ENCODE results near the gene VKORC1.
"Not testable (repeated sequence)": the region's sequence is repeated elsewhere in the genome, so short reads cannot be mapped to it uniquely, and the experiment has no call there.

The VKORC1 gene

GRCh38 chr16:31114468-31114867, 19.9 kb upstream of the VKORC1 start:
- ATAC-seq, result no peak
- H3K4me3 Mint-ChIP-seq, result no peak overlapping the region
- peak overlapping the region; percentile 60 for H3K27ac Mint-ChIP-seq
- H3K4me1 Mint-ChIP-seq, result peaks cover 45% of the 10 kb centered on the region
- no peaks in the 10 kb centered on the region for H3K9me3 Mint-ChIP-seq
- H3K36me3 Mint-ChIP-seq, result peaks cover 24% of the 10 kb centered on the region
- H3K27me3 Mint-ChIP-seq, result no peaks in the 10 kb centered on the region

- ATAC-seq, result no peak
- Mint-ChIP-seq H3K9me3 (no peaks in the 10 kb centered on the region), H3K36me3 (peaks cover 26% of the 10 kb centered on the region)
Observed at GRCh38 chr16:31113121-31114120, 18.8 kb upstream of the VKORC1 start.

GRCh38 chr16:31112711-31113110, 18.1 kb upstream of the VKORC1 start:
- Mint-ChIP-seq H3K27me3 (no peaks in the 10 kb centered on the region), H3K36me3 (peaks cover 26% of the 10 kb centered on the region), H3K27ac (no peak overlapping the region), H3K4me3 (no peak overlapping the region), H3K4me1 (peaks cover 36% of the 10 kb centered on the region), H3K9me3 (no peaks in the 10 kb centered on the region)
- ATAC-seq, result no peak

More at GRCh38 chr16:31113121-31114120, 18.8 kb upstream of the VKORC1 start:
- peak overlapping the region; percentile 56 for H3K27ac Mint-ChIP-seq
- H3K4me1 Mint-ChIP-seq, result peaks cover 37% of the 10 kb centered on the region
- no peaks in the 10 kb centered on the region for H3K27me3 Mint-ChIP-seq
- no peak overlapping the region for H3K4me3 Mint-ChIP-seq

DNA sequence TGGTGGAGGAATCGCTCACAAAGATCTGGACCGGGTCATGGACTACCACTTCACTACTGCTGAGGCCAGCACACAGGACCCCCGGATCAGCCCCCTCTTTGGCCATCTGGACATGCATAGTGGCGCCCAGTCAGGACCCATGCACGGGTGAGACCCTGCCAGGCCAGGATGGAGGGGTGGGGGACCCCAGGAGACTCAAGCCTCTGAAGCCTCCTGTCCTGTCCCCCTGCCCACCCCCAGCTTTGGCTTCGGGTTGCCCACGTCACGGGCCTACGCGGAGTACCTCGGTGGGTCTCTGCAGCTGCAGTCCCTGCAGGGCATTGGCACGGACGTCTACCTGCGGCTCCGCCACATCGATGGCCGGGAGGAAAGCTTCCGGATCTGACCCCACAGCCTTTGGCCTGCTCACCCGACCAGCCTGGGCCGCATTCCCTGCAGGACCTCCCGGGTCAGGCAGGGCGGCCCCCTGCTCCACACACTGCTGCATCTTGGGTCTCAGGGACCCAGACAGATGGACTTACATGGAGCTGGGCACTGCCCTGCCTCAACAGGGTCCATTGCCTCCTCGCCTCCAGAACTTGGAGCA, 17.4 kb upstream of the VKORC1 start:
- H3K27ac Mint-ChIP-seq, result no peak overlapping the region
- H3K36me3 Mint-ChIP-seq, result peaks cover 26% of the 10 kb centered on the region
- no peaks in the 10 kb centered on the region for H3K9me3 Mint-ChIP-seq
- ATAC-seq, result no peak
- no peaks in the 10 kb centered on the region for H3K27me3 Mint-ChIP-seq
- peaks cover 42% of the 10 kb centered on the region for H3K4me1 Mint-ChIP-seq
- H3K4me3 Mint-ChIP-seq, result no peak overlapping the region

DNA sequence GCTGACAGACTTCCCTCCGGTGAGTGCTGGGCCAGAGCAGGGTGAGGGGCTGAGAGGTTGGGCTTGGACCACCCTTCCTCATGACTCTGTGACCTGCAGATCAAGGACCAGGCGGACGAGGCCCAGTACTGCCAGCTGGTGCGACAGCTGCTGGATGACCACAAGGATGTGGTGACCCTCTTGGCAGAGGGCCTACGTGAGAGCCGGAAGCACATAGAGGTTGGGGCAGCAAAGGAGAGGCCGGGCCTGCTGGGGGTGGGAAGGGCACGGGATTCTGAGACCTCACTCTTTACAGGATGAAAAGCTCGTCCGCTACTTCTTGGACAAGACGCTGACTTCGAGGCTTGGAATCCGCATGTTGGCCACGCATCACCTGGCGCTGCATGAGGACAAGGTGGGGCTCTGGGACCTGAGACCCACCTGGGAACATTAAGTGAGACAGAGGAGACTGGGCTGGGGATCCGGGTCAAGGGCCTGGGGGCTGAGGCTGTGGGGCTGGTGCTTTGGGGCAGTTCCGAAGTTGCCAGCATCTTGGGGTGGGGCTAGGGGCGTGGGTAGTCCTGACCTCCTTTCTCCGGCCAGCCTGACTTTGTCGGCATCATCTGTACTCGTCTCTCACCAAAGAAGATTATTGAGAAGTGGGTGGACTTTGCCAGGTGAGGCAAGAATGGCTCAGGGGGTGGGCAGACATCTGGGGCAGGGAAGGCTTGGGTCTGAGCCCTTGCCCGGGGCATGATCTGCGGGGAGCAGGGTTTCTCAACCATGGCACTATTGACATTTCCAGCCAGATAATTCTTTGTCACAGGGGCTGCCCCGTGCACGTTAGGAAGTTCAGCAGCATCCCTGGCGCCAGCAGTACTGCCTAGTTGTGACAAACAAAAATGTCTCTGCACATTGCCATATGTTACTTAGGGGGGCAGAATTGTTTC, 15.8 kb upstream of the VKORC1 start:
- ATAC-seq, result no peak
- no peaks in the 10 kb centered on the region for H3K27me3 Mint-ChIP-seq
- H3K27ac Mint-ChIP-seq, result peak overlapping the region; percentile 57
- H3K4me3 Mint-ChIP-seq, result peak overlapping the region; percentile 40
- H3K4me1 Mint-ChIP-seq, result peaks cover 46% of the 10 kb centered on the region
- H3K36me3 Mint-ChIP-seq, result peaks cover 26% of the 10 kb centered on the region
- no peaks in the 10 kb centered on the region for H3K9me3 Mint-ChIP-seq

DNA sequence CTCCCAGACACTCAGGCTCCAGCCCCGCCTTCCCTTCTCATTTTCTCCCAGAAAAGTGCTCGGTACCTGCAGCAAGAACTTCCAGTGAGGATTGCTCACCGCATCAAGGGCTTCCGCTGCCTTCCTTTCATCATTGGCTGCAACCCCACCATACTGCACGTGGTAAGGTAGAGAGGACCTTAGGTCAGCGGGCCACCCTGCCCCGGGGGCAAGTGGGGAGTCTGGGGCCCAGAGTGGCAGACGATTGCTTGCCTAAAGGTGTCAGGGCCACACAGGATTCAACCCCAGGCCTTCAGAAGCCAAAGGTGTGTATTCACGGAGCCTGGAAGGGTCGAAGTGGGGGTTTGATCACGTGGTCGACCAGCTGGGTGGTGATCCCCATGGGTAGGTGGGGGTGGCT, 15.0 kb upstream of the VKORC1 start:
- H3K27ac Mint-ChIP-seq, result peak overlapping the region; percentile 57
- ATAC-seq, result no peak

DNA sequence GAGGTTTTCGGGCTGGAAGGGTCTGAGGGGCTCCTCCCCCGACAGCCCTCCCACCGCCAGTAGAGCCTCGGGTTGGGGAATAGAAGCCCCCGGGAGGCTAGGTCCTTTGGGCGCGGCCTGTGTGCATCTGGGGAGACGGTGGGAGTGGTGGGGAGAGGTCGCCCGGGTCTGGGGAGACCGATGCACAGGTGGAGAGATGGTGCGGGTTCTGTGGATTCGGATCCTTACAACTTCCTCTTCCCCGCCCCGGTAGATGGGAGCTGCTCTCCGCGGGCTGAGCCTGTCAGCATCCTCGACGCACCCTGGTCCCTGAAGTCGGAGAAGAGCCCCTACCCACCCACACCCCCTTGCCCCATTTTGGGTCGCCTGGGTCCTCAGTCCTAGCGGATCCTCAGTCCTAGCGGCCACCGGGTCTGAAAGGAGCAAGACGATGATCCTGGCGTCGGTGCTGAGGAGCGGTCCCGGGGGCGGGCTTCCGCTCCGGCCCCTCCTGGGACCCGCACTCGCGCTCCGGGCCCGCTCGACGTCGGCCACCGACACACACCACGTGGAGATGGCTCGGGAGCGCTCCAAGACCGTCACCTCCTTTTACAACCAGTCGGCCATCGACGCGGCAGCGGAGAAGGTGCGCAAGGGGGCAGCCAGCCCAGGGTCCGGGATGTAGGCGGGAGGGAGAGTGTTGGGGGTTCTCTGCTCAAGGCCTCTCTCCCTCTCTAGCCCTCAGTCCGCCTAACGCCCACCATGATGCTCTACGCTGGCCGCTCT, 14.4 kb upstream of the VKORC1 start:
- H3K9me3 Mint-ChIP-seq, result no peaks in the 10 kb centered on the region
- no peak for ATAC-seq
- peaks cover 39% of the 10 kb centered on the region for H3K4me1 Mint-ChIP-seq
- H3K27ac Mint-ChIP-seq, result peak overlapping the region; percentile 88
- H3K4me3 Mint-ChIP-seq, result peak overlapping the region; percentile 87
- no peaks in the 10 kb centered on the region for H3K27me3 Mint-ChIP-seq
- peaks cover 26% of the 10 kb centered on the region for H3K36me3 Mint-ChIP-seq

More for the DNA sequence above, 15.0 kb upstream of the VKORC1 start:
- H3K36me3 Mint-ChIP-seq, result peaks cover 26% of the 10 kb centered on the region
- peaks cover 41% of the 10 kb centered on the region for H3K4me1 Mint-ChIP-seq
- H3K4me3 Mint-ChIP-seq, result peak overlapping the region; percentile 73
- no peaks in the 10 kb centered on the region for H3K27me3 Mint-ChIP-seq
- no peaks in the 10 kb centered on the region for H3K9me3 Mint-ChIP-seq

DNA sequence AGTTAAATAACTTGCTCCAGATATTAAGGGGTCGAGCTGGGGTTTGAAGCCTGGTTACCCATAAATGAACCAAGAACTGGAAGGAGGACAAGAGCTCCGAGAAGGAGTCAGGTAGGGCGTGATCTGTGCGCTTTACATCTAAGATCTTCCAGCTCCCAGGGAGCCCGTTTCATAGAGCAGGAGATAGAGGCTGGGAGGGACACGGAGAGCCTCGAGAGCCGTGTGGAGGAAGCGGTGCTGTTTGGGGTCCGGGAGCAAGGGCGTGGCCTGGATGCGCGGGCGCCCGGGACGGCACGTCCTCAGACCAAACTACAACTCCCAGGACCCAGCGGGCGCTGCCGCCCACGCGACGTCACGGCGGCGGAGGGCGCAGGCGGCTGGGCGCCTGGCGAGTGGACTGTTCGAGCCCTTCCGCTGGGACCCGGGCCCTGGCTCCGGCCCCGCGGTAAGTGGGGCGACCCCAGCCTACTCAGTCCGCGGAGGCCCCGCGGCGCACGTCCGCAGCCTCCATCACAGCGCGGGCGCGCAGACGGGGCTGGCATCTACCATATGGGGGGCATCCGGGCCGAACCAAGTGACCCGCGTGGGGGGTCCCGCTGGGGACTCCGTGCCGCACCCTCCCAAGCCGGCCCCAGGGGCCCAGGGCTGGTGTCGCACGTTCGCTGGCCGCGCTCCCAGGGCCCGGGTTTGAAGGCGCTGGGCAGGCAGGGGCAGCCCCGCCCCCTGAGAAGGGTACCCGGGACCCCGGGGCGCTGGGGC, 13.6 kb upstream of the VKORC1 start, which contains the start of gene BCKDK:
Gene BCKDK (plus strand): TSS at position 352 of the 759 bp plus-strand sequence. CDS start 838 bp downstream, outside the sequence.
- peak; percentile 90 for ATAC-seq
- Mint-ChIP-seq H3K27me3 (no peaks in the 10 kb centered on the region), H3K4me1 (peaks cover 33% of the 10 kb centered on the region), H3K9me3 (no peaks in the 10 kb centered on the region), H3K4me3 (peak within 1 kb of the TSS; percentile 87), H3K27ac (peak within 1 kb of the TSS; percentile 88), H3K36me3 (peaks cover 26% of the 10 kb centered on the region)

DNA sequence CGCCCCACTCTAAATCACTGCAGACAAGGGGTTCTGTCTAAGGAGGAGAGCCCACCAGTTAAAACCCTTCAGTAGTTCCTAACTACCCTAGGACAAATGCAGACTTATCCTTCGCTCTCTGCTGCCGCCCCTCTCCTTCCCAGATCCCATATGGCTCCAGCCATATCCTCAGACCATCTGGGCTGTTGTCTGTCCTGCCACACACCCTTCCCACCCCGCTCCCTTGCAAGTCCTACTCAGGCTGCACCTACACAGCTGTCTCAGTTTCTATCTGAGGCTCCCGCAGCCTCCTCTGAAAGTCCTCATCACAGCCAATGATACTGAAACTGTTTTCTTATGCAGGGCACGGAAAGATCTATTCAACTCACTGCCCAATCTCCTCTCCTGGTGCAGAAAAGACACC, 12.9 kb upstream of the VKORC1 start:
- no peaks in the 10 kb centered on the region for H3K27me3 Mint-ChIP-seq
- peak overlapping the region; percentile 87 for H3K4me3 Mint-ChIP-seq
- H3K9me3 Mint-ChIP-seq, result no peaks in the 10 kb centered on the region
- peak overlapping the region; percentile 88 for H3K27ac Mint-ChIP-seq
- peaks cover 30% of the 10 kb centered on the region for H3K4me1 Mint-ChIP-seq
- peak; percentile 51 for ATAC-seq
- H3K36me3 Mint-ChIP-seq, result peaks cover 21% of the 10 kb centered on the region

GRCh38 chr16:31106509-31107464, 12.2 kb upstream of the VKORC1 start:
- ATAC-seq, result no peak
- Mint-ChIP-seq H3K4me3 (no peak overlapping the region), H3K27me3 (no peaks in the 10 kb centered on the region), H3K27ac (peak overlapping the region; percentile 88), H3K4me1 (peaks cover 30% of the 10 kb centered on the region), H3K9me3 (no peaks in the 10 kb centered on the region), H3K36me3 (peaks cover 14% of the 10 kb centered on the region)

DNA sequence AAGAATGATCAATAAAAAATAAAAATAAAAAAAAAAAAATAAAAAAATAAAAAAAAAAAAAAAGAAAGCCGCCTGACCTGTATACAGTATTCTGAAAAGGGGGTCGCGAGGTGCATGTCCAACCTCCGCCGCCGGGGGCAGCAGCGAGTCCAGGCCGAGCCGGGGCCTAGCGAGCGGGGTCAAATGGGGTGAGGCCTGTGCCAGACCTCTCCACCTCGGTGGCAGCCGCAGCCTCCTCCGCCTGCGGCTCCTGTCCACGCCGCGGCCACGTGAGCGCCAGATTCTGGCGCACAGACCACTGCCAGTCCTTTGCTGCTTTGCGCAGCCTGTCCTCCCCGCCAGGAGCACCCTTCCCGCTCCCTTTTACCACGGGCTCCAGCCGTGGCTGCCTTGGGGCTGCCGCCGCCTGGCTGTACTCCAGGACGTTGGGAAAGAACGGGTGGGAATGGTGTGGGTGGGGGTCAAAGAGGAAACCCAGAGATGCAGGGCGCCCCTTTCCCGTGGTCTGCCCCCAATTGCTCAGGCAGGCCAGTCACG, 11.1 kb upstream of the VKORC1 start:
- peak overlapping the region; percentile 65 for H3K27ac Mint-ChIP-seq
- H3K9me3 Mint-ChIP-seq, result no peaks in the 10 kb centered on the region
- peak; percentile 80 for ATAC-seq
- peaks cover 14% of the 10 kb centered on the region for H3K36me3 Mint-ChIP-seq
- peaks cover 30% of the 10 kb centered on the region for H3K4me1 Mint-ChIP-seq
- no peaks in the 10 kb centered on the region for H3K27me3 Mint-ChIP-seq
- peak overlapping the region; percentile 23 for H3K4me3 Mint-ChIP-seq

DNA sequence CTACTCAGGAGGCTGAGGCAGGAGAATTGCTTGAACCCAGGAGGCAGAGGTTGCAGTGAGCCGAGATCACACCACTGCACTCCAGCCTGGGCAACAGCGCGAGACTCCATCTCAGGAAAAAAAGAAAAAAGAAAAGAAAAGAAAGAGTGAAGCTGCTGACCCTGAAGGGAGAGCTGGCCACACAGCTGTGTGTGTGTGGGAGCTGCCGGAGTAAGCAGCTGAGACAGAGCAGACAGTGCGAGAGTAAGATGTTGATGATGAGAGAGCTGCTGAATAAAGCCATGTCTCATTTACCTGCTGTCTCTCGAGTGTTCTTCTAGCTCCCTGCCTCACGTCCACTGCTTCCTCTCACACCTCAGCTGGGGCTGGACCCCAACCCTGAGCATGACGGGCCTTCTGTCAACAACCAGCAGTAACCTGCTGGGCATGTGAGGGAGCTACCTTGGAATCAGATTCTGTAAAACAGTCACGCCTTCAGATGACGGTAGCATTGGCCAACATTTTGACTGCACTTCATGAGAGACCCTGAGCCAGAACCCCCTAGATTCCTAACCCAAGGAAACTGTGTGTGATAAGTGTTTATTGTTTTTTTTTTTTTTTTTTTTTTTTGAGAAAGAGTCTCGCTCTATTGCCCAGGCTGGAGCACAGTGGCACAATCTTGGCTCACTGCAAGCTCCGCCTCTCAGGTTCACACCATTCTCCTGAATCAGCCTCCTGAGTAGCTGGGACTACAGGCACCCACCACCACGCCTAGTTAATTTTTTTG, 6.5 kb upstream of the VKORC1 start:
- H3K4me1 Mint-ChIP-seq, H3K9me3 Mint-ChIP-seq, H3K27me3 Mint-ChIP-seq, H3K4me3 Mint-ChIP-seq, H3K36me3 Mint-ChIP-seq, ATAC-seq, H3K27ac Mint-ChIP-seq: not testable (repeated sequence)

Data from stimulated activated memory B cell treated with anti-CD40 and anti-IgM and Interleukin-4, amounts not matched to agents 10 μg/mL and 1 μg/mL and 100 μg/mL, for 72 hours (primary cell).